ENCODE measurements around the gene SEMA4A.
"Not testable (repeated sequence)": the region's sequence is repeated elsewhere in the genome, so short reads cannot be mapped to it uniquely, and the experiment has no call there.

The SEMA4A gene

GRCh38 chr1:156214024-156214748 lies 60.8 kb downstream of the SEMA4A start (continued):
- TF ChIP-seq, protein P1, sequence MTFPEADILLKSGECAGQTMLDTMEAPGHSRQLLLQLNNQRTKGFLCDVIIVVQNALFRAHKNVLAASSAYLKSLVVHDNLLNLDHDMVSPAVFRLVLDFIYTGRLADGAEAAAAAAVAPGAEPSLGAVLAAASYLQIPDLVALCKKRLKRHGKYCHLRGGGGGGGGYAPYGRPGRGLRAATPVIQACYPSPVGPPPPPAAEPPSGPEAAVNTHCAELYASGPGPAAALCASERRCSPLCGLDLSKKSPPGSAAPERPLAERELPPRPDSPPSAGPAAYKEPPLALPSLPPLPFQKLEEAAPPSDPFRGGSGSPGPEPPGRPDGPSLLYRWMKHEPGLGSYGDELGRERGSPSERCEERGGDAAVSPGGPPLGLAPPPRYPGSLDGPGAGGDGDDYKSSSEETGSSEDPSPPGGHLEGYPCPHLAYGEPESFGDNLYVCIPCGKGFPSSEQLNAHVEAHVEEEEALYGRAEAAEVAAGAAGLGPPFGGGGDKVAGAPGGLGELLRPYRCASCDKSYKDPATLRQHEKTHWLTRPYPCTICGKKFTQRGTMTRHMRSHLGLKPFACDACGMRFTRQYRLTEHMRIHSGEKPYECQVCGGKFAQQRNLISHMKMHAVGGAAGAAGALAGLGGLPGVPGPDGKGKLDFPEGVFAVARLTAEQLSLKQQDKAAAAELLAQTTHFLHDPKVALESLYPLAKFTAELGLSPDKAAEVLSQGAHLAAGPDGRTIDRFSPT (tag by site-specific recombination; IDR thresholded peaks at IDR 0.05): peak; percentile 31; the same call in 1 of the 2 replicates
- TF ChIP-seq ZBTB11 (tag by site-specific recombination; conservative IDR thresholded peaks at IDR 0.05; ENCODE audit: low read depth) (no peak), ZNF514 (tag by site-specific recombination; IDR thresholded peaks at IDR 0.05) (no peak), SP7 (tag by site-specific recombination; IDR thresholded peaks at IDR 0.05) (peak; percentile 75), ZNF624 (tag by site-specific recombination; IDR thresholded peaks at IDR 0.05) (no peak), PATZ1 (tag by site-specific recombination; IDR thresholded peaks at IDR 0.05) (no peak), ZBTB8A (tag by site-specific recombination; IDR thresholded peaks at IDR 0.05) (no peak), ZNF707 (tag by site-specific recombination; IDR thresholded peaks at IDR 0.05) (no peak)
- TF ChIP-seq, protein P2, sequence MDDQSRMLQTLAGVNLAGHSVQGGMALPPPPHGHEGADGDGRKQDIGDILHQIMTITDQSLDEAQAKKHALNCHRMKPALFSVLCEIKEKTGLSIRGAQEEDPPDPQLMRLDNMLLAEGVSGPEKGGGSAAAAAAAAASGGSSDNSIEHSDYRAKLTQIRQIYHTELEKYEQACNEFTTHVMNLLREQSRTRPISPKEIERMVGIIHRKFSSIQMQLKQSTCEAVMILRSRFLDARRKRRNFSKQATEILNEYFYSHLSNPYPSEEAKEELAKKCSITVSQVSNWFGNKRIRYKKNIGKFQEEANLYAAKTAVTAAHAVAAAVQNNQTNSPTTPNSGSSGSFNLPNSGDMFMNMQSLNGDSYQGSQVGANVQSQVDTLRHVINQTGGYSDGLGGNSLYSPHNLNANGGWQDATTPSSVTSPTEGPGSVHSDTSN (CRISPR knock-in tag; IDR thresholded peaks at IDR 0.05): no peak
- TF ChIP-seq, protein P3, sequence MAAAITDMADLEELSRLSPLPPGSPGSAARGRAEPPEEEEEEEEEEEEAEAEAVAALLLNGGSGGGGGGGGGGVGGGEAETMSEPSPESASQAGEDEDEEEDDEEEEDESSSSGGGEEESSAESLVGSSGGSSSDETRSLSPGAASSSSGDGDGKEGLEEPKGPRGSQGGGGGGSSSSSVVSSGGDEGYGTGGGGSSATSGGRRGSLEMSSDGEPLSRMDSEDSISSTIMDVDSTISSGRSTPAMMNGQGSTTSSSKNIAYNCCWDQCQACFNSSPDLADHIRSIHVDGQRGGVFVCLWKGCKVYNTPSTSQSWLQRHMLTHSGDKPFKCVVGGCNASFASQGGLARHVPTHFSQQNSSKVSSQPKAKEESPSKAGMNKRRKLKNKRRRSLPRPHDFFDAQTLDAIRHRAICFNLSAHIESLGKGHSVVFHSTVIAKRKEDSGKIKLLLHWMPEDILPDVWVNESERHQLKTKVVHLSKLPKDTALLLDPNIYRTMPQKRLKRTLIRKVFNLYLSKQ (tag by site-specific recombination; IDR thresholded peaks at IDR 0.05; ENCODE audit: borderline replicate concordance): no peak

DNA sequence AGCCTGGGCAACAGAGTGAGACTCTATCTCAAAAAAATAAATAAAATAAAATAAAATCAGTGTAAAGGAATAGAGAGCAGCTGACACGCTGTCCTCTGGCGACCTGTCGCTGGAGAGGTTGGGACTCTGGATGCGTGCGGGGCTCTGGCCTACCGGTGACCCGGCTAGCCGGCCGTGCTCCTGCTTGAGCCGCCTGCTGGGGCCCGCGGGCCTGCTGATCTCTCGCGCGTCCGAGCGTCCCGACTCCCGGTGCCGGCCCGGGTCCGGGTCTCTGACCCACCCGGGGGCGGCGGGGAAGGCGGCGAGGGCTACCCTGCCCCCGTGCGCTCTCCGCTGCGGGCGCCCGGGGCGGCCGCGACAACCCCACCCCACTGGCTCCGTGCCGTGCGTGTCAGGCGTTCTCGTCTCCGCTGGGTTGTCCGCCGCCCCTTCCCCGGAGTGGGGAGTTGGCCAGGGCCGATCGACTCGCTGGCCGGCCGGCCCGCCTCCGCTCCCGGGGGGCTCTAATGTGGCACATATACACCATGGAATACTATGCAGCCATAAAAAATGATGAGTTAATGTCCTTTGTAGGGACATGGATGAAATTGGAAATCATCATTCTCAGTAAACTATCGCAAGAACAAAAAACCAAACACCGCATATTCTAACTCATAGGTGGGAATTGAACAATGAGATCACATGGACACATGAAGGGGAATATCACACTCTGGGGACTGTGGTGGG lies 63.1 kb downstream of the SEMA4A start:
- H3K9me3 ChIP-seq (ENCODE audit: control insufficient read depth, insufficient read depth, low read depth, low read length); H3K4me3 ChIP-seq (ENCODE audit: low read depth, low read length); H3K27ac ChIP-seq (ENCODE audit: extremely low read depth, low read depth, low read length); H3K4me1 ChIP-seq (ENCODE audit: control insufficient read depth, insufficient read depth, low read length); POLR2A ChIA-PET: not testable (repeated sequence)
- CTCF ChIA-PET: interaction anchor here (3.9 kb wide), 1 partner anchor 9 kb away, joined by 29 read pairs; no protein-coding TSS in a partner anchor
- peak; percentile 96 for TF ChIP-seq ZNF146 (tag by site-specific recombination; IDR thresholded peaks at IDR 0.05)
- peaks cover 4 to 17% of the 10 kb centered on the region in 2 experiments; a peak in 2 of 3 replicates for H3K36me3 ChIP-seq (ENCODE audit: control insufficient read depth in 2 of 2, insufficient read depth in 1 of 2, low read length in 2 of 2)

All from HEK293 (cell line).